ENCODE results near the gene OGDH.
"Not testable (repeated sequence)": the region's sequence is repeated elsewhere in the genome, so short reads cannot be mapped to it uniquely, and the experiment has no call there.

OGDH gene

DNA sequence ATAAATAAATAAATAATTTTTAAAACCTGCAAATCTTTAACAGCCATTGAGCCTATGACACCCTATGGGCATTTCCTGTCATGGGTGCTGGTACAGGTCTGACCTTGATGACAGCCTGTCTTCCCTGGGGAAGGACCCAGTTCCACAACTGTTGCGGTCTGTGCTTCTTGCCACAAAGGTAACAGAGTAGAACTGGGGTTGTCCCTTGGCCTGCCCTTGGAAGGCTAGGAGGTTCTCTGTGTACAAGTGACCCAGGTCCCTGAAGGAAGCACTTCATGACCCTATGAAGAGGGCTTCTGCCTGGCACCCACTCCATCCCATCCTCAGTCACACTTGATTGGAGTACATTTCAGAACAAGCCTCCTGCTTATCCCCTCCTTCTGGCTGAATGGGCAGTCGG is 66.9 kb downstream of the OGDH start:
- no peak for DNase-seq (ENCODE audit: low read depth)

DNA sequence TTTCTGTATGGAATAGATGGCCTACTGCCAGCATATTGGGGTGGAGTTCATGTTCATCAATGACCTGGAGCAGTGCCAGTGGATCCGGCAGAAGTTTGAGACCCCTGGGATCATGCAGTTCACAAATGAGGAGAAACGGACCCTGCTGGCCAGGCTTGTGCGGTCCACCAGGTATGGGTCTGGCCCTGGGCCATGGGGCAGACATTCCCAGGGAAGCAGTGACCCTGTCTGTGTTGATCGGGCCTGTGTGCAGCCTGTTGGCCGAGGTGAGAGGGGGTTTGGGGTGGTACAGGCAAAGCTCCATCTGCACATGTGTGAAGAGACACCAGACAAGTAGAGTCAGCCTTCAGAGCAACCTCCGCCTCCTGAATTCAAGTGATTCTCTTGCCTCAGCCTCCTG is 67.3 kb downstream of the OGDH start:
- no peak for DNase-seq (ENCODE audit: low read depth)

DNA sequence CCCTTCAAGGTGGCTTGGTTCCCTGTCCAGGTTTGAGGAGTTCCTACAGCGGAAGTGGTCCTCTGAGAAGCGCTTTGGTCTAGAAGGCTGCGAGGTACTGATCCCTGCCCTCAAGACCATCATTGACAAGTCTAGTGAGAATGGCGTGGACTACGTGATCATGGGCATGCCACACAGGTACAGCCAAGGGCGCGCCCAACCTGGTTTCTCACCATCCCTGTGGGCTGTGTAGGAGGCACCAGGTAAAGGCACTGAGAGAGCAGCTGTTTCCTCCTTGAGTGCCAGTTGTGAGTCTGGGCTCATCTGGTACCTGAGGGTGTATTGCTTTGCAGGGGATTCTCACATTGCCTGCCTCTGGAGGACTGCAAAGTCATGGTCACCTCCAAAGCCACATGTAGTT is 68.0 kb downstream of the OGDH start:
- no peak for DNase-seq (ENCODE audit: low read depth)

DNA sequence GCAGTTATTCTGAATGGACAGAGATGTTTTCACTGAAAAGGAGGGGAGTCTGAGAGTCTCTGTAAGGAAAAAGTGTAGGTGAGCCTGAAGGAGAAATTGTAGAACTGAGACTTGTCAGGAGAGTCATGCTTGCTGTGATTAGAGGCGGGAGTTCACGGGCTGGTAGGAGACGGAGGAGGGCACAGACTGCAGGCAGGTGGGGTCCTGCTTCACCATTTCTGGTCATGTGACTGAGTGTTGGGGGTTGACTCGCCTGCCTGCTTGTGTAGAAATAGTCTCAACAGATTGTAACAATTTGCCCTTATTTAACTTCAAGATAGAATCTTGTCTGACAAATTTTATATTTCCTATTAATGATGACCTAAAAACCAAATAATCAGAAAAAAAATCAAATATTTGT is 70.3 kb downstream of the OGDH start:
- DNase-seq (ENCODE audit: low read depth) = no peak

DNA sequence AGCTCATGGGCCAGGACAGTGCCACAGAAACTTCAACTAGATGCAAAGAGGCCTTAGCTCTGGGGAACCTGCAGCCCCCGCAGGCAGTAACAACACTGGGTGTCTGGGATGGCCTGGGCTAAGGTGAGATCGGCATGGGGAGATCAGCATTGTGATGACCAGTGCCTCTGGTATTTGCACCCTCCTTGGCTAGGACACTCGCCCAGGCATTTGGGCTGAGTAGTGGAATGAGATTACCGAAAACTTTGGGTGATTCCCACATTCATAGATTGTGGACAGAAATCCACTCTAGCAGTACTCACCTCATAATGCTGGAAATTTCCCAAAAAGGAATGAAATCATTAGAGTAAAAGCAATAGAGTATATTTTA is 71.7 kb downstream of the OGDH start:
- no peak for DNase-seq (ENCODE audit: low read depth)

DNA sequence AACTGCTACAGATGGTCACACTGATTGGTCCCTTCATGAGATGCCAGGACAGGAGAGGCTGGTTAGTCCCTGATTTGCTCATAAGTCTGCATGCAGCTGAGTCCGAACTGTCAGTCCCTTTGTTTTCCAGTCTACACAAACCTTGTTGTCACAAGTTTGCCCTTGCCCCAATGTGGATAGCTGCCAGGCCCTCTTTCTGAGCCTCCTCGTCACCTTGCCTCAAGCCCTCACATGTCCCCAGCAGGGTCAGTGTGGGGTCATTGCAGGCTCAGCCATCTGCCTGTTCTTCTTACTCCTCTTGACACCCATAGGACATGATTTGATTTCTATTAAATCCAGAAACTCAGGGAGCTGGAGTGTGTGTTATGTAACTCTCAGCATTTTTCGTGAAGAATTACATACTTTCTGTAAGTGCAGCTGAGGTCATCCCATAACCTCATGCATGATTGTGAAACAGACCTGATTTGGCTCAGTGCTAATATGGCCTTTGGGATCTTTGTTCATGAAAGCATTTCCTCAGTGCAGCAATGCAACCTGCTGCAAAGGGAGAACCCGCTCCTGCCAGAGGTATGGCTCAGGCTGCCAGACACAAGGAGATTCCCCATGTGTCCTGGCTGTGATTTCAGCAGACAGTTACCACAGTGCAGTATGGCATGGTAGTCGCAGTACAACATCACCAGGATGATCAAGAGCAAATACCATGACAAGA is 72.2 kb downstream of the OGDH start:
- DNase-seq (ENCODE audit: low read depth) = no peak

DNA sequence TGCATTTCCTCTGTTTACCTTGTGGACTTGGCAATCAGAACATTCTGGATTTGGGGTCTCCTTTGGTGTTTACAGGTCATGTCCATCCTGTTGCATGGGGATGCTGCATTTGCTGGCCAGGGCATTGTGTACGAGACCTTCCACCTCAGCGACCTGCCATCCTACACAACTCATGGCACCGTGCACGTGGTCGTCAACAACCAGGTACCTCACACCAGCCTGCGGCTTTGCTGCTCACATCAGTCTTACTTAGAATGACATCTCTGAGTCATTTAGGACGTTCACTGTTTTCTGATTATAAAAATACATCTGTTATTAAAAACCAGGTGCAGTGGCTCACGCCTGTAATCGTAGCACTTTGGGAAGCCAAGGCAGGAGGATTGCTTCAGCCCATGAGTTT is 75.2 kb downstream of the OGDH start:
- DNase-seq (ENCODE audit: low read depth) = no peak

DNA sequence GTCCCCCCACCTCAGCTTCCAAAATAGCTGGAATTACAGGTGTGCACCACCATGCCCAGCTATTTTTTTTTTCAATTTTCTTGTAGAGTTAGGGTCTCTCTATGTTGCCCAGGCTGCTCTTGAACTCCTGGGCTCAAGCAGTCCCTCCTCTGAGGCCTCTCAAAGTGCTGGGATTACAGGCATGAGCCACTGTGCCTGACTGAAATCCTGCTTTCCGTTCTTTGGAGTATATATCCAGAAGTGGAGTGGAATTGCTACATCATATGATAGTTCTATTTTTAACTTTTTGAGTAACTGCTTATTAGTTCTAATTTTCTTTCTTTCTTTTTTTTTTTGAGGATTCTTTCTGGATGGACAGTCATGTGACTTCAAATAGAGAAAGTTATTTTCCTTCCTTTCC is 79.3 kb downstream of the OGDH start:
- no peak for DNase-seq (ENCODE audit: low read depth)

DNA sequence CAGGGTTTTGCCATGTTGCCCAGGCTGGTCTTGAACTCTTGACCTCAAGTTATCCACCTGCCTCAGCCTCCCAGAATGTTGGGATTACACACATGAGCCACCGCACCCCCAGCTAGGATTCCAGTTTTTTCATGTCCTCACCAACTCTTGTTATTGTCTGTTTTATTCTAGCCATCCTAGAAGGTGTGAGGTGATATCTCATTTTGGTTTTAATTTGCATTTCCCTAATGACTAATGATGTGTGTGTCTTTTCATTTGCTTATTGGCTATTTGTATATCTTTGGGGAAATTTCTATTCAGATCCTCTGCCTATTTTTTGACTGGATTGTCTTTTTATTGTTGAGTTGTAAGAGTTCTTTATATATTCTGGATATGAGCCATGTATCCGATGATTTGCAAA is 83.0 kb downstream of the OGDH start:
- DNase-seq (ENCODE audit: low read depth) = no peak

DNA sequence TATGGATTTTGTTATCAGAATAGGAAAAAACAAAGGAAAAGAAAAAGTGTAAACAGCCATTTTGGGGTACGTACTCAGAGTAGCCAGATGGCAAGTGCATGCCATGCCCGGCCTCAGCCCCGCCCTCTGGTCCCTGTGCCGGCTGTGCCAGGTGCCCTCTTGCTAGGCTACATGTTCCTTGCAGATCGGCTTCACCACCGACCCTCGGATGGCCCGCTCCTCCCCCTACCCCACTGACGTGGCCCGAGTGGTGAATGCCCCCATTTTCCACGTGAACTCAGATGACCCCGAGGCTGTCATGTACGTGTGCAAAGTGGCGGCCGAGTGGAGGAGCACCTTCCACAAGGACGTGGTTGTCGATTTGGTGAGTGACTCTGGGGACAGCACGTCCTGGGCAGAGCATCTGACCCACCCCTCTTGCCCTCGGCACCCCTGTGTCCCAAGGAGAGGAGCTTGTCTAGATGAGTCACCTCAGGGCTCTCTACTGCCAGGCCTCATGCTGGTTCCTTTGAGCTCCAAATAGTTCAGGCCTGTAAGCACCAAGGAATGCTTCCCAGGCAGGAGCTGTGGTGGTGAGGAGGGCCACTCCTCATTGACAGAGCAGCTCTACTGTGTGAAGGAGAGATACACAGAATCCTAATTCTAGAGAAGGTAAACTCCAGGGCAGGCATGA is 87.3 kb downstream of the OGDH start:
- peak; percentile 15 for DNase-seq (ENCODE audit: low read depth)

DNA sequence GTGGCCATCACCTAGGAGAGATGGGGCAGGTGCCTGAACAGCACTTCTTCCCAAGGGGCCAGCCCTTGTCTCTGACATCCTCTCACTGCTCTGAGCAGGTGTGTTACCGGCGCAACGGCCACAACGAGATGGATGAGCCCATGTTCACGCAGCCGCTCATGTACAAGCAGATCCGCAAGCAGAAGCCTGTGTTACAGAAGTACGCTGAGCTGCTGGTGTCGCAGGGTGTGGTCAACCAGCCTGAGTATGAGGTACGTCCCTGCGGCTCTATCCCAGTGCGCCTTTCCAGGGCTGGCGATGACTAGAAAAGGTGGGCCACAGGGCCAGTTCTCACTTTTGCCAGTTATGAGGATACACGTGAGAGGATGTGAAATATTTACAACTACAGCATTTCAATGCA is 87.9 kb downstream of the OGDH start:
- no peak for DNase-seq (ENCODE audit: low read depth)

DNA sequence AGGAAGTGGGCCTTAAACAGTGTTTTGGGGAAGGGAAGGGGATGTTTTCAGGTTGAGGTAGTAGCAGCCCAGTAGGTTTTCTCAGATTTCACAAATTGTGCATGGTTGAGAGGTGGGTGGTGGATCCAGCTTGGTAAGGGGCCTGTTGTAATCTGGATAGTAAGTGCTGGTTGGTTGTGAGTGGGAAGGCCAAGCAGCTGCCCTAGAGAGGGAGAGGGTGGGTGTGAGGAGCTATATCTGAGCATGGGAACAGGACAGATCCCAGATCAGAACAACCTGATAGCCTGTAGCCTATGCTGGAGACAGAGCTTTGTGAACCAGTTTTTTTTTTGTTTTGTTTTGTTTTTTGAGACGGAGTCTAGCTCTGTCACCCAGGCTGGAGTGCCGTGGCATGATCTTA is 88.3 kb downstream of the OGDH start:
- DNase-seq (ENCODE audit: low read depth) = no peak

DNA sequence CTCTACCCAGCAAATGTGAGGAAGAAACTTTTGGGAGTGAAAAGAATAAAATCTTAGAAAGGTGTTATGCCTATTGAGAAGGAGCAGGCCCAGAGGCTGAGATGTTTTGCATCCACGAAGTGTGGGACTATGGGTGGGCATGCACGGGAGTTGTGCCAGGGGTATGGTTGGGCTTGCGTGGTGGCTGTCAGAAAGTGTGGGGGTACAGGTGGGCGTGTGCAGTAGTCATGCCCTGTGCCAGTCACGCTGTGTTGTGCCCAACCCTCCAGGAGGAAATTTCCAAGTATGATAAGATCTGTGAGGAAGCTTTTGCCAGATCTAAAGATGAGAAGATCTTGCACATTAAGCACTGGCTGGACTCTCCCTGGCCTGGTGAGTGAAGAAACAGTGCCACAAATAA is 89.3 kb downstream of the OGDH start:
- no peak for DNase-seq (ENCODE audit: low read depth)

DNA sequence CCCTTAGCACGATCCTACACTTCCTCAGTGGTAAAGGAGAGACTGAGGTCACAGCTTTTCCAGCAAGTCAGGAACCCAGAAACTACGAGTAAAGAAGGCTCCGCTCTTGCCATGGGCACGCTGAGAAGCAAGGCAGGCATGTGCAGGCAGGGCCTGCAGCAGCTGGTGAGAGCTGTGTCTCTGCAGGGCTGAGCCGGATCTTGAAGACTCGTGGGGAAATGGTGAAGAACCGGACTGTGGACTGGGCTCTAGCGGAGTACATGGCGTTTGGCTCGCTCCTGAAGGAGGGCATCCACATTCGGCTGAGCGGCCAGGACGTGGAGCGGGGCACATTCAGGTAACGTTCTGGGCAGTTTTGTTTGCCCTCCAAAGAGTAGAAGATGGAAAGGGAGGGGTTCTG is 90.3 kb downstream of the OGDH start:
- no peak for DNase-seq (ENCODE audit: low read depth)

DNA sequence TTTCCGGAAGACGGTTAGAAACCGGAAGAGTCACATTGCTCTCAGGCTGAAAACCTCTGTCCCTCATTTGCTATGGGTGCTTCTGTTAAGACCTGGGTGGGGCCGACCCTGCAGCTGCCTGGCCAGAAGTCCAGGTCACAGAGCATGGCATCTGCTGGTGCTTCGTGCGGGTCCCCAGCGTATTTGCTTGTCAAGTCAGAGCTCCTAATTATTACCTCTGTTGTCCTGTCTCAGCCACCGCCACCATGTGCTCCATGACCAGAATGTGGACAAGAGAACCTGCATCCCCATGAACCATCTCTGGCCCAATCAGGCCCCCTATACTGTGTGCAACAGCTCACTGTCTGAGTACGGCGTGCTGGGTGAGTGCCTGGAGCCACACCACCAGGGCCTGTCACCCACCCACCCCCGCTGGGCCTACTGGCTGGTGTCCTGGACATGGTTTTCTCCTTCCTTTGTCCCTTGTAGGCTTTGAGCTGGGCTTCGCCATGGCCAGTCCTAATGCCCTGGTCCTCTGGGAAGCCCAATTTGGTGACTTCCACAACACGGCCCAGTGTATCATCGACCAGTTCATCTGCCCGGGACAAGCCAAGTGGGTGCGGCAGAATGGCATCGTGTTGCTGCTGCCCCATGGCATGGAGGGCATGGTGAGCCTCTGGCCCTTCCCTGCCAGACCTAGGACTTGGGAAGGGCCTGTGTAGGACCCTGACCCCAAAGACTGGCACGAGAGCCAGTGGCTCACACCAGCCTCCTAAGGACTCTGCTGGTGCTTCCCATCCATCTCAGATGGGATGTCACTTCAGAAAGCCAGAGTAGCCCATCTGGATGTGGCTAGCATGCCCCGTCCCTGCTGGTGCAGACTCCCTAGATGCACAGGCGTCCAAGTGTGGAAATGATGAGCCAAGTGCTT is 91.0 kb downstream of the OGDH start:
- no peak for DNase-seq (ENCODE audit: low read depth)

DNA sequence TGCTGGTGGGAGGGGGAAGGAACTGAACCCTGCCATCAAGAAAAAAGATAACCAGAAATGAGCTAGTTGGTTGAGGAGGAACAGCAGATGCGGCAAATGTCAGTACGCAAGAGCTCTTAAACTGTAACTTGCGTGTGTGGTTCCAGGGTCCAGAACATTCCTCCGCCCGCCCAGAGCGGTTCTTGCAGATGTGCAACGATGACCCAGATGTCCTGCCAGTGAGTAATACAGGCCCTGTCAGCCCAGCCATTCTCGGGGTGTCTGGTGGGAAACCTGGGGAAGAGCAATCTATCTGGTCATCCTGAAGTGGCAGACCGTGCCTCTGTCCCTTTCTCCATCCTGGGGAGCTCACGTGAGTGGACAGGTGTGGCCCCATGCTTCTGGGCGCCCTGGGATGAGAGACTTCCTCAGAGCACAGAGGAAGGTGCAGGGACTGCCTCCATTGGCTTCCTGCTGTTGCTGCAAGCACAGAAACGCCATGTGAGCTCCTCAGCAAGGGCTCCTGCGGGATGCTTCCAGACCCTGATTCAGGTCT is 91.7 kb downstream of the OGDH start:
- no peak for DNase-seq (ENCODE audit: low read depth)

DNA sequence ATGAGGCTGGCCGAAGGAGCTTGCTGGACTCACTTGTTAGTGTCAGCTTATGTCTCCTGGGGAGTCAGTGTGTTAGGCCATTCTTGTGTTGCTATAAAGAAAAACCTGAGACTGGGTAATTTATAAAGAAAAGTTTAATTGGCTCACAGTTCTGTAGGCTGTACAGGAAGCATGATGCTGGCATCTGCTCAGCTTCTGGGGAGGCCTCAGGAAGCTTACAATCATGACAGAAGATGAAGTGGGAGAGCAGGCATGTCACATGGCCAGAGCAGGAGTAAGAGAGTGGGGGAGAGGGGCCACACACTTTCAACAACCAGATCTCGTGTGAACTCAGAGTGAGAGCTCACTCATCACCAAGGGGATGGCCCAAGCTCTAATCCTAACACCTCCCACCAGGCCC is 93.2 kb downstream of the OGDH start:
- not testable (repeated sequence) for DNase-seq (ENCODE audit: low read depth)

DNA sequence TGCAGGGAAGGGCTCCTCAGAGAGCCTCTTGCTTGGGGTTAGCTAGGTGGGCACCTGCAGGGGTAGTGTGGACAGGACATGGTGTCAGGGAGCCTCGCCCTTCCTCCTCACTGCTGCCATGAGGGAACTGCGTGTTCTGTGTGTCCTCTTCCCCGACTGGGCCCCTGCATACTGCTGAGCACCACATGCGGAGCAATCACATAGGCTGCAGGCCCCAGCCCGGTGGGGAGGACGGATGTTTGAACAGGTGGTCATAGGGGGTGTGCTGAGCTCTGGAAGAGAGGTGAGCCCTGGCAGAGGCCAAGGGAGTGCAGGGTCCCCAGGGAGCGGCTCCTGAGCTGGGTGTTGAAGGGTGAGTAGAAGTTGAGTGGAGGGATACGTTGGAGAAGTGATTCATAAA is 93.9 kb downstream of the OGDH start:
- DNase-seq (ENCODE audit: low read depth) = no peak

DNA sequence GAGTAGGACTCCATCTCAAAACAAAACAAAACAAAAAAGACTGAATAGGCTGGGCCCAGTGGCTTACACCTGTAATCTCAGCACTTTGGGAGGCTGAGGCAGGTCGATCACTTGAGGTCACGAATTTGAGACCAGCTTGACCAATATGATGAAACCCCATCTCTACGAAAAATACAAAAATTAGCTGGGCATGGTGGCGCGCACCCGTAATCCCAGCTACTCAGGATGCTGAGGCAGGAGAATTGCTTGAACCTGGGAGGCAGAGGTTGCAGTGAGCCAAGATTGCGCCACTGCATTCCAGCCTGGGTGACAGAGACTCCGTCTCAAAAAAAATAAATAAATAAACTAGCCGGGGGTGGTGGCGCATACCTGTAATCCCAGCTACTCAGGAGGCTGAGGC is 97.0 kb downstream of the OGDH start:
- not testable (repeated sequence) for DNase-seq (ENCODE audit: low read depth)

DNA sequence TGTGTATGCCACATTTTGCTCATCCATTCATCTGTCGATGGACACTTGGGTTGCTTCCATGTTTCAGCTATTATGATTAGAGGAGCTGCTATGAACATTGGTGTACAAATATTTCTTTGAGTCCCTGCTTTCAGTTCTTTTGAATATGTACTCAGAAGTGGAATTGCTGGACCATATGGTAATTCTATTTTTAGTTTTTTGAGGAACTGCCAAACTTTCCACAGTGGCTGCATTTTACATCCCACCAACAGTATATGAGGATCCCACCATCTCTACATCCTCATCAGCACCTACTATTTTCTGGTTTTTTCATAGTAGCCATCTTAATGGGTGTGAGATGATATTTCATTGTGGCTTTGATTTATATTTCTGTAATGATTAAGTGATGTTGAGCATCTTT is 97.5 kb downstream of the OGDH start:
- DNase-seq (ENCODE audit: low read depth) = no peak

DNA sequence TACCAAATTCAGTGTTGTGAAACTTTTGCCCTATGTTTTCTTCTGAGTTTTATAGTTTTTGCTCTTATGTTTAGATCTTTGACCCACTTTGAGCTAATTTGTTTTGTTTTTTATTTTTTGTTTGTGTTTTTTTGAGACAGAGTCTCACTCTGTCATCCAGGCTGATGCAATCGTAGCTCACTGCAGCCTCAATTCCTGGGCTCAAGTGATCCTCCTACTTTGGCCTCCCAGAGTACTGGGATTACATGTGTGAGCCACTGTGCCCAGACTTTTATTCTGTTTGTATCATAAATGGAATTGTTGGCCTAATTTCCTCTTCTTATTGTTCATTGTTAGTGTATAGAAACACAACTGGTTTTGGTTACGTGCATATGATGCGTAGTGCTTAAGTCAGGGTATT is 99.0 kb downstream of the OGDH start:
- no peak for DNase-seq (ENCODE audit: low read depth)

DNA sequence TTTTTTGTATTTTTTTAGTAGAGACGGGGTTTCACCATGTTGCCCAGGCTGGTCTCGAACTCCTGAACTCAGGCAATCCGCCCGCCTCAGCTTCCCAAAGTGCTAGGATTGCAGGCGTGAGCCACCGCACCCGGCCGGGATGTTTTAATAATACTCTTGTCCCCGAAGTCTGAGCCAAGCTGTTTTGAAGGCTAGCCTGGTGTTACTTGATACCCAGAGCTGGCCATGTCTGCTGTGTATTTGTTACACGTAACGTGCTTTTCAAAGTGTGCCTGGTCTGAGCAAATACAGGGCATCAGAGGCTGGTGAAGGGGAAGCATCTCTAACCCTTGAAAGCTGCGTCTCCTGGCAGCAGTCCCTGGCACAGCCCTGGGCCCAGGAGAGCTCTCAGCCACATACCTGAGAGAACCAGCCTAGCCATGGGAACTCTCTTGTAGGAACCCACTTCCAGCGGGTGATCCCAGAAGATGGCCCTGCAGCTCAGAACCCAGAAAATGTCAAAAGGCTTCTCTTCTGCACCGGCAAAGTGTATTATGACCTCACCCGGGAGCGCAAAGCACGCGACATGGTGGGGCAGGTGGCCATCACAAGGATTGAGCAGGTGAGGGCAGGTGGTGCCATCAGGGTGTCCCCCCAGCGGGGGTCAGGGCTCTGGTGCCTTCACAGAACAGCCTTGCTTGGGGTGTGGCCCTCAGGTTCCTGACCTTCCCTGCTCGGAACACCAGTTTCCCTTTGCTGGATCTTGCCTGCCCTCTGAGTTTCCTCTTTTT is 100.5 kb downstream of the OGDH start:
- DNase-seq (ENCODE audit: low read depth) = no peak

Data from HS-27A (cell line).